SK-N-MC (cell line): ENCODE results near the gene SPATA45.

Experiments
- EZH2 ChIP-seq: fragments of 200-600 bp; sonication (generic); IDR thresholded peaks from one replicate; pipeline ENCODE4 v1.6.1; 2017; ENCODE audit warnings: antibody characterized with exemption
- POLR2AphosphoS5 ChIP-seq: IDR thresholded peaks from 2 replicates; pipeline ENCODE4 v1.6.1; 2012; ENCODE audit warnings: mild to moderate bottlenecking, low read depth, low read length, borderline replicate concordance

DNA sequence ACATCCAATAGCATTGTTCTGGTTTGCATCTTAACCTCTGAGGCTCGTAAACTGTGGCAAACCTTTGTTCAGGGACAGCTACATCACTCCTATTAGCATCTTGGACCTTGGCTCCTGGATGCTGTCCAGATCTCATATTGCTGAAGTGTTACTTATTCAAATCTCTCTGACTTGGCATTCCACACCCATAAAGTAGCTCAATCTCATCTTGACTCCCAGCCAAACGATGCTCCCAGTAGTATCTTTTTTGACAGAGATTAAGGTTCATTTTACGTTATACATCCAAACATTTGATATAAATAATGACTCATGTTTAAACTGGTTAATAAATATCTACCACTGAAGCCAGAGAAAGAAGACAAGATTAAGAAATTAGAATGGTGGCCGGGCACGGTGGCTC, 6.2 kb upstream of the SPATA45 start:
- no peak for TF ChIP-seq POLR2AphosphoS5
- no peak for TF ChIP-seq EZH2
